ENCODE data around the gene FGFBP3.
"Not testable (repeated sequence)": the region's sequence is repeated elsewhere in the genome, so short reads cannot be mapped to it uniquely, and the experiment has no call there.

FGFBP3 gene

DNA sequence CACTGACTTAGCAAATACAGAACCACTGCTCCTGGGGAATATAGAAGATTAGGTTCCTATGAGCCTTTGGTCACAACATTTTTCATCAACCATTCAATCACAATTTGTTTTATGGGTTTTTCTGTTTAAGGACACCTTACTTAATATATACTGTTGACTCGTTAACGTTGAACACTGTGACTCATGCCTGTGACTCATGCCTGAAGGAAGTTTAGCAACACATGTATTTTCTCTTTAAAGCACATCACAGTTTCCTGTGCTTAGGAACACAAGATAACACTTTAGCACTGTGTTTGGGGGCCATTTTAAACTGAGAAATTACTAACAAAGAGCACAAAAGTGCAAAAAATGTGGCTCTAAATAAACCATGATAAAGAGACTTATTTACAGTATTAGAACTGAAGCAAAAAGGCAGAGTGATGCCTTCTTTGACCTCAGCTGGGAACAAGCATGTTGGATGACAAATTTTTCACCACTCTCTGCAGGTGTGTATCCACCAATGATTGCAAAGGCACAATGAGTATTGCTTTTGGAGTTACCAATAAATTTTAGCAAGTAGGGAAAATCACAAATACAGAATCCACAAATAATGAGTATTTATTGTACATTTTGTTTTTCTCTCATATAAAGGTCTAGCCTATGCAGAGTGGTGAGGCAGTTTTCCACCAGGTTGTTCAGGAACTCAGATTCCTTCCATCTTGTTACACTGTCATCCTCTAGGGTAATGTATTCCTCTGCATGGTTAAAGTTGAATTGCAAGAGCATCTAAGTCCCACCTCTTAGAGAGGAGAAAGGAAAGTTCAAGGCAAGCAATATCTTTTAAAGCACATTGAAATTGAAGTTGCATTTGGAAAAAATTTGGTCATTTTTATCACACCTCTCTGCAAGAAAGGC is 7.3 kb downstream of the FGFBP3 start:
- TF ChIP-seq, protein P1, sequence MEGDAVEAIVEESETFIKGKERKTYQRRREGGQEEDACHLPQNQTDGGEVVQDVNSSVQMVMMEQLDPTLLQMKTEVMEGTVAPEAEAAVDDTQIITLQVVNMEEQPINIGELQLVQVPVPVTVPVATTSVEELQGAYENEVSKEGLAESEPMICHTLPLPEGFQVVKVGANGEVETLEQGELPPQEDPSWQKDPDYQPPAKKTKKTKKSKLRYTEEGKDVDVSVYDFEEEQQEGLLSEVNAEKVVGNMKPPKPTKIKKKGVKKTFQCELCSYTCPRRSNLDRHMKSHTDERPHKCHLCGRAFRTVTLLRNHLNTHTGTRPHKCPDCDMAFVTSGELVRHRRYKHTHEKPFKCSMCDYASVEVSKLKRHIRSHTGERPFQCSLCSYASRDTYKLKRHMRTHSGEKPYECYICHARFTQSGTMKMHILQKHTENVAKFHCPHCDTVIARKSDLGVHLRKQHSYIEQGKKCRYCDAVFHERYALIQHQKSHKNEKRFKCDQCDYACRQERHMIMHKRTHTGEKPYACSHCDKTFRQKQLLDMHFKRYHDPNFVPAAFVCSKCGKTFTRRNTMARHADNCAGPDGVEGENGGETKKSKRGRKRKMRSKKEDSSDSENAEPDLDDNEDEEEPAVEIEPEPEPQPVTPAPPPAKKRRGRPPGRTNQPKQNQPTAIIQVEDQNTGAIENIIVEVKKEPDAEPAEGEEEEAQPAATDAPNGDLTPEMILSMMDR (IDR thresholded peaks at IDR 0.05; ENCODE audit: insufficient read depth, missing control alignments) = no peak
- DNase-seq (ENCODE audit: insufficient read length, low spot score) (no peak), FAIRE-seq (no peak)

DNA sequence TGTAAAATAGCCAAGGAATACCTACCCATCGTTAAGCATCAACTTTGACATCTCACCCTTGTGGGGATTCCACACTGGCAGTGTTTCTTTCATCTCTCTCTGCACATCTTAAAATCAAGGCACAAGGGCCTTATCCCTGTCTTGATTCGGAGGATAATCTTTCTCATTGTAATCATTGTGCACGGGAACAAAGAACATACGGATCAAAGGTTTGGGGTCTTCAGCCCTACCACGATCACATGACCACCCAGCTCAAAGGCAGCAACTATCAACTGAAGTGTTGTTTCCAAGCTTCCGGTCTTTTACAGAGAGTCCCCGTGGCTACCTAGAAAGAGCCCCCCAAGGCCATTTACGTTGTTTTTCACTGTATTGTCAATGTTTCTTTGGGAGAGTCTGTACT is 11.9 kb downstream of the FGFBP3 start:
- TF ChIP-seq, protein P1 (IDR thresholded peaks at IDR 0.05; ENCODE audit: insufficient read depth, missing control alignments) = no peak
- DNase-seq (ENCODE audit: insufficient read length, low spot score) (no peak), FAIRE-seq (no peak)

DNA sequence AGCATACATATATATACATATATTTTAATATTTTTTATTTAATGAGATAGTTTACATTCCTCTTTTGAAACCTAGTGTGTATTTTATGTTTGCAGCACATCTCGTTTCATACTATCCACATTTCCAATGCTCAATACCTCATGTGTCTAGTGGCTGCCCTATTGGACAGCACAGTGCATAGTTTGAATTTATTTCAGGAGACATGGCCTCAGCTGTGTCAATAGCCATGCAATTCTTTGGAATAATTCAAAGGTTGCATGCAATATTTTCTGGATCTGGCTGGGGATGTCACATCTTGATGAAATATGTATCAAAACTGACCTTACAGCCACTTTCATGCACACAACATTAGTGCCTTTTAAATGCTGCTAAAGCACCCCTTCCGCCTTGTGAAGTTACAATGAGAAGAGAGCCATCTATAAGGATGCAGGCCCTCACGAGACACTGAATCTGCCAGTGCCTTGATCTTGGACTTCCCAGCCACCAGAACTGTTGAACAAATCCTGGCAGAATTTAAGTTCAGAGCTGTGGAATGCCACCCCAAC is 13.0 kb downstream of the FGFBP3 start:
- TF ChIP-seq, protein P1 (IDR thresholded peaks at IDR 0.05; ENCODE audit: insufficient read depth, missing control alignments) = no peak
- DNase-seq (ENCODE audit: insufficient read length, low spot score) (no peak), FAIRE-seq (no peak)

DNA sequence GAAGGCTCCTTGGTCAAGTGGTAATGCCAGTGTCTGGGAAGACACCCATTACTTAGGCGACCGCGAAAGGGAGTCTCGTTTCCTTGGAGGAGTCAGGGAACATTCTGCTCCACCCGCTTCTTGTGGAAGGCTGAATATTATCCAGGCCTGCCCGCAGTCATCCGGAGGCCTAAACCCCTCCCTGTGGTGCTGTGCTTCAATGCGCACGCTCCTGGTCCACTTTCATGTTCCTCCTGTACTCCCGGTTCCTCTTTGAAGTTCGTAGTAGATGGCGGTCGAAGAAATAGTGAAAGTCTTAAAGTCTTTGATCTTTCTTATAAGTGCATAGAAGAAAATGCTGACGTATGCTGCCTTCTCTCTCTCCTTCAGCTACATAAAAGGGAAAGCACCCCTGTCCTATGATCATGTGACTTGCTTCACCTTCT is 15.0 kb downstream of the FGFBP3 start:
- not testable (repeated sequence) for FAIRE-seq; DNase-seq (ENCODE audit: insufficient read length, low spot score)

DNA sequence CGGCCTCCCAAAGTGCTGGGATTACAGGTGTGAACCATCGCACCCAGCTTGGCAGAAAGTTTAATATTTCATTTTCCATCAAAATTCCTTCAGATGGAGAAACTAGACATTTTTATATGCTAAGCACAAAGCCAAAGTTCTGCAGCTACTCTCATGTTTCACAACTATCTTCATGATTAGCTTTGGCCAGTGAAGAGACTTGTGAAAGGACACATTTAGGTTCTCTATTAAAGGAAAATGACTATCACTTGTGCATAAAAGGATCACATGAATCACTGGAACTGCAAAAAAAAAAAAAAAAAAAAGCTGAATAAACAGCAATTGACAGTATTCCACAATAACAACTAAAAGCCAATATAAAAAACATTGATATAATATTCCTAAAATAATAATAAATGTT is 16.2 kb downstream of the FGFBP3 start:
- FAIRE-seq = no peak
- TF ChIP-seq, protein P1 (IDR thresholded peaks at IDR 0.05; ENCODE audit: insufficient read depth, missing control alignments) = no peak
- no peak for DNase-seq (ENCODE audit: insufficient read length, low spot score)

DNA sequence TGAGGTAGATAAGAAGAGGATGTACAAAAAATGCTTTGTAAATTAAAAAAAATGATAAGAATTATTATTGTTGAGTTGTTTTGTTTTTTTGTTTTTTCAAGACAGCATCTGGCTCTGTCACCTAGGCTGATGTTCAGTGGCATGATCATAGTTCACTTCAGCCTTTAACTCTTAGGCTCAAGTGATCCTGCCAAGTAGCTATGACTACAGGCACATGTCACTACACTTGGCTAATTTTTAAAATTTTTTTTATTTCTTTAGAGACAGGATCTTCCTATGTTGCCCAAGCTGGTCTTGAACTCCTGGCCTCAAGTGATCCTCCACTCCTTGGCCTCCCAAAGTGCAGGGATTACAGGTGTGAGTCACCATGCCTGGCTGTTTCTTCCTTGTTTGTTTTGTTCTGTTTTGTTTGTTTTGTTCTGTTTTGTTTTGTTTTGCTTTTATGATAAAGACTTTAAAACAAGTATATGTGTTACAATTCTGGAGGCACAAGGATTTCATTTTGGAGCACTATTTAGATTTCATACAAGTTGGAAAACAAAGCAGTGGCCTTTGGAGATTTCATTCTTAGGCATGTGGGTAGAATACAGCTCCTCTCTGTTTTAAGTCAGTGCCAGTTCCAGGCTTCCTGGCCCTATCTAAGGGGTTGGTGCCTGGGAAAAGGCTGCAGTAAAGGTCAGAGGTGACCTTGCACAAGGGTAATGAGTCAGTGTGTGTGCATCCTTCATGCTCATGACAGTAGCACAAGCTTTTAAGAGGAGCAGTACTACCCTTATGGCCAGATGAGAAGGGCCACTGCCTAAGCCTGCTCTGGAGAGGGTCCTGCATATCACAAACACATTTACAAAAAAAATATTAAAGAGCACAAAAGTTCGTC is 17.9 kb downstream of the FGFBP3 start:
- TF ChIP-seq, protein P1 (IDR thresholded peaks at IDR 0.05; ENCODE audit: insufficient read depth, missing control alignments) = no peak
- DNase-seq (ENCODE audit: insufficient read length, low spot score) (no peak), FAIRE-seq (no peak)

DNA sequence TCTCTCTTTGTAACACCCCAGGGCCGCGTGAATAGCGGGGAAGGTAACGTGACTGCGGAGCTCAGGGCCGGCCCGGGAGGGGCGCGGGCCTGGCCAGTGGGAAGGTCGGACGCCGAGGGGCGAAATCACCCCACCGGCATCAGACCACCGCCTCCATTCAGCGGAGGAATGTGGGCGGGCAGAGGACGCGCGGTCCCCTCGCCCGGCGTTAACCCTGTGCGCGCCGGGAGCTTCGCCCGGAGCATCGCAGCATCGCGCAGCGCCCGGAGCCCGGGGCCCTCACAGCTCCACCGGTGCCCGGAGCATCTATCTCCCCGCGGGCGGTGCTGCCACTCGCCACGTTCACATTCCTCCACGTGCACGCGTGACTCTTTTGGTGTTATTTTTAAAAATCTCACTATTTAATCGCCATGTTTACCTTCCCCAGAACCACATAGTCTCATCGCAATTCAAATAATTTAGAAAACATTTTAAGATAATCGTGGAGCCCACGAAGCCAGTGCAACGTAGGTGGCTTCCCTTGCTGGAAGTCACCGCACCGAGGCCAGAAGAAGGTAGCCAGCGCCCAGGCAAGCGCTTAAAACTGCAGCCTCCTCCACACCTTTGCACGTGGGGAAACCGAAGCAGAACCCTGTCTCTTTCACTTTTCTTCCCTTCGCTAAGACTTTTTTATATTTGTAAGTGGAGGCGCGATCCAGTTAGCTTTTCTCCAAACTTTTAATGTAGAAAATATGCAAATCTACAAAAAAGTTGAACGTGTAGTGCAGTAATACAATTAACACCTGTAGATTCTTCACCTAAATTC is 21.8 kb downstream of the FGFBP3 start:
- TF ChIP-seq, protein P1 (IDR thresholded peaks at IDR 0.05; ENCODE audit: insufficient read depth, missing control alignments) = no peak
- FAIRE-seq = no peak
- no peak for DNase-seq (ENCODE audit: insufficient read length, low spot score)
